IPS DF 4.7 (cell line): ENCODE results near the gene TSPAN9.

Experiments
- DNase-seq: peaks from one replicate; pipeline ENCODE4 v3.0.0-alpha.2; 2013; ENCODE audit warnings: low spot score; ENCODE audit errors: extremely low read depth

Gene TSPAN9

DNA sequence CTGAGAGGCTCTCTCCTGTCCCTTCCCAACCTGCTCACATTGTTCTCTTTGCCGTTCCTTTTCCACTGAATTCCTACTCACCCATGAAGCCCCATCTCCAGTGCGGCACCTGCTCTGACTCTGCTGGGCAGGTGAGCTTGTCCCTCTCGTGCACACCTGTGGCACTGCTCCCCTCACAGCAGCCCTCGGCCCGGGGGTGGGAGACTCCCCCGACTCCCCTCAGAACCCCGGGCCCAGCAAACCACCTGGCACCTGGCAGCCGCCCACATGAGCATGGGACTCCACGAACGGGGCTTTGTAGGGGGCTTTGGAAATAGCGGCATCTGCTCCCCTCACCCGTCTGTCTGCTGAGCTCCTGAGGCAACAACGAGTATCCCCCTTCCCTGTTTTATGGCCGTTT, 251.4 kb downstream of the TSPAN9 start:
- DNase-seq = no peak

DNA sequence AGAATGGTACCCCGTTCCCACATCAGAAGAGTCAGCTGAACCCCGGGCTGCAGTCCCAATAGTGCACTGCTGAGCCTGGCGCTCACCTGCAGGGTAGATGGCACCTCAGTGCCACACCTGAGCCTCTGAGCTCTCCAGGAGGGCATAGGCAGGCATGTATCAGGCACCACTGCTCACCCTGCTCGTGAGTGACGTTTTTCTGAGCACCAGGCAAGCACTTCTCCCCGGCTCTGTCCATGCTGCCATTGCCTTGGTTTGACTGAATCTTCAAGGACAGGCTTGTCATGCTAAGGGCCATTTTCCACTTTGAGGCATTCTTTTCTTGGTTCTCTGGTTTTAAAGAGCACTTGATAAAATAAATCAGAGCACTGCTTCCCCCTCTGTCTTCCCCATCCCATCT, 252.2 kb downstream of the TSPAN9 start:
- no peak for DNase-seq

GRCh38 chr12:3330976-3331510, 253.9 kb downstream of the TSPAN9 start:
- no peak for DNase-seq

DNA sequence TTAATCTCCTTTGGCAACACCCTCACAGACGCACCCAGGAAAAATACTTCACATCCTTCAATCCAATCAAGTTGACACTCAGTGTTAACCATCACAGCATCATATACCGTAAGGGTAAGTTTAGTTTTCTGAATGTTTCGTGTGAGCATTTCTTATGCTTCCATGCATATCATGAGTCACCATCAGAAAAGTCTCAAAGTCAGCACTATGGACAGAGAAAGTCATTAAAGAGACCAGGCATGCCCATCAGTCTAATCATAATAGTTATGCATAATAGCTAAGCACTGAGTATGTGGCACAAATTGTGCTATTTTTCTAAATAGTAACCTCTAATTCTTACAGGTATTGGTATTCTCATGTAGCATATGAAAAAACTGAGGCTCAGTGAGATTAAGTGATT, 255.0 kb downstream of the TSPAN9 start:
- DNase-seq = no peak

GRCh38 chr12:3333583-3333982, 256.4 kb downstream of the TSPAN9 start:
- DNase-seq = peak; percentile 76

GRCh38 chr12:3333991-3334391, 256.8 kb downstream of the TSPAN9 start:
- no peak for DNase-seq

DNA sequence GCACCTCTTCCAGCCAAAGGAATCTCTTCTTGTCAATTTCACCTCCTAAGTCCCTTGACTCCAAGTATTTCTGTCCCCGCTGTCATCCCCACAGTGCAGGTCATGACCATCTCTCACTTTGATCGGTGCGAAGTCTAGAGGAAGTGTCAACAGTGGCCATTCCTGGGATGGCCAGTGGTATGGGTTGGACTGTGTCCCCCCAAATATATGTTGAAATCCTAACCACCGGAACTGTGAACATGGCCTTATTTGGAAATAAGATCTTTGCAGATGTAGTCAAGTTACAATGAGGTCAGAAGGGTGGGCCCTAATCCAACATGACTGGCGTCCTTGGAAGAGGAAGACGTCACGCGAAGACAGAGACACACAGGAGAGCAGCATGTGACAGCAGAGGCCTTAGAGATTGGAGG, 257.9 kb downstream of the TSPAN9 start:
- no peak for DNase-seq
